Endothelial cell of umbilical vein (primary cell): ENCODE data around the gene KIF21B.

ENCODE experiments used
- EZH2 ChIP-seq: IDR thresholded peaks from 2 replicates; pipeline ENCODE4 v1.6.1; 2012; ENCODE audit warnings: borderline replicate concordance, low read depth, mild to moderate bottlenecking, moderate library complexity, low read length, inconsistent platforms; ENCODE audit not compliant: severe bottlenecking
- JUN ChIP-seq: IDR thresholded peaks from 2 replicates; pipeline ENCODE4 v1.6.1; 2011; ENCODE audit warnings: borderline replicate concordance, low read depth; ENCODE audit not compliant: insufficient read length, insufficient read depth
- MYC ChIP-seq: IDR thresholded peaks from one replicate; pipeline ENCODE4 v1.6.1; 2011; ENCODE audit warnings: mild to moderate bottlenecking, low read depth, low read length
- POLR2AphosphoS5 ChIP-seq: IDR thresholded peaks from 2 replicates; pipeline ENCODE4 v1.6.1; 2012; ENCODE audit warnings: low read depth, mild to moderate bottlenecking, control low read depth, low read length, moderate library complexity; ENCODE audit not compliant: insufficient read depth
- TF ChIP-seq, protein P1 (sequence below), 2 donors: IDR thresholded peaks; 1 replicate in 1 of 2; 2 replicates in 1 of 2; pipeline ENCODE4 v1.5.1; 2011; ENCODE audit warnings: low read length in 2 of 2, mild to moderate bottlenecking in 2 of 2, moderate library complexity in 2 of 2, control low read depth in 1 of 2, inconsistent platforms in 1 of 2, low read depth in 1 of 2; ENCODE audit not compliant: insufficient read depth in 1 of 2; ENCODE audit errors: extremely low read depth in 1 of 2
- TF ChIP-seq, protein P2 (sequence below): IDR thresholded peaks from 2 replicates; pipeline ENCODE4 v1.6.1; 2011; ENCODE audit not compliant: insufficient read depth, insufficient read length

- TF ChIP-seq, protein P1, sequence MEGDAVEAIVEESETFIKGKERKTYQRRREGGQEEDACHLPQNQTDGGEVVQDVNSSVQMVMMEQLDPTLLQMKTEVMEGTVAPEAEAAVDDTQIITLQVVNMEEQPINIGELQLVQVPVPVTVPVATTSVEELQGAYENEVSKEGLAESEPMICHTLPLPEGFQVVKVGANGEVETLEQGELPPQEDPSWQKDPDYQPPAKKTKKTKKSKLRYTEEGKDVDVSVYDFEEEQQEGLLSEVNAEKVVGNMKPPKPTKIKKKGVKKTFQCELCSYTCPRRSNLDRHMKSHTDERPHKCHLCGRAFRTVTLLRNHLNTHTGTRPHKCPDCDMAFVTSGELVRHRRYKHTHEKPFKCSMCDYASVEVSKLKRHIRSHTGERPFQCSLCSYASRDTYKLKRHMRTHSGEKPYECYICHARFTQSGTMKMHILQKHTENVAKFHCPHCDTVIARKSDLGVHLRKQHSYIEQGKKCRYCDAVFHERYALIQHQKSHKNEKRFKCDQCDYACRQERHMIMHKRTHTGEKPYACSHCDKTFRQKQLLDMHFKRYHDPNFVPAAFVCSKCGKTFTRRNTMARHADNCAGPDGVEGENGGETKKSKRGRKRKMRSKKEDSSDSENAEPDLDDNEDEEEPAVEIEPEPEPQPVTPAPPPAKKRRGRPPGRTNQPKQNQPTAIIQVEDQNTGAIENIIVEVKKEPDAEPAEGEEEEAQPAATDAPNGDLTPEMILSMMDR (IDR thresholded peaks at IDR 0.05; ENCODE audit: extremely low read depth in 1 of 2, insufficient read depth in 1 of 2, low read depth in 1 of 2, low read length in 2 of 2), result no peak
- no peak for TF ChIP-seq POLR2AphosphoS5
- TF ChIP-seq, protein P2, sequence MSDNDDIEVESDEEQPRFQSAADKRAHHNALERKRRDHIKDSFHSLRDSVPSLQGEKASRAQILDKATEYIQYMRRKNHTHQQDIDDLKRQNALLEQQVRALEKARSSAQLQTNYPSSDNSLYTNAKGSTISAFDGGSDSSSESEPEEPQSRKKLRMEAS, result no peak
- TF ChIP-seq JUN, result no peak
- no peak for TF ChIP-seq EZH2
- TF ChIP-seq MYC, result no peak
Measured at GRCh38 chr1:201024625-201024998, 1.1 kb upstream of the KIF21B start.
